Measurements from ENCODE around the gene COL21A1. TPM values are rescaled to one million over a fixed set of nuclear protein-coding genes. Genes with fewer than 3 reads are reported as not detected.

COL21A1 gene
- total RNA-seq, 4 donors from 2014 or later: 16.9 to 29.9 (median 24.2) TPM

DNA sequence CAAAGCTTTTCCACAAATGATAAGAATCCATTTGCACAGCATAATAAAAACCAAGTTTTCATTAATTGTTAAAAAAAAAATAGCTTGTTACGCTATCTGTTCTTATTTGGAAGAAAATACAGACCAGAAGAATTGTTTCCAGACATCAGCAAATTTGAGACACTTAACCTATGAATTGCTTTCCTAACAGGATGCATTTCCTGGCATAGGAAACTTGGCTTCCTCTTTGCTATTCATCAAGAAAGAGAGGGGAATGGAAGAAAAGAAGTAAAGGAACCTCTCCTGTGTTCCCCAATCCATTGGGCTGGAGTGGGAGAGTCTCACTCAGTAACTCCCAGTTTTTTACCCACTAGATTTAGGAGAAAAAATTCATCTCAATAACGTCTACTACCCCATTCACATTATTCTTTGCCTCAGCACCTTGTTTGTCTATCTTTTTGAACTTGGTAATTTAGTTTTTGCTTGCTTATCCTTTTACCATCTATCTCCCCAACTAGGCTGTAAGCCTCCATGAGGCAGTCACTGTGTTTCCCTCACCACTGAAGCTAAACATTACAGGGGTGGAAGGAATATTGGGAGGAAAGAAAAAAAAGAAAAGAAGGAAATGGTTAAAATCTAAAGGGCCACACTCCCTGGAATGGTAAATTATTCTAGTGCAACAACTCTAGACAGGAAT, 150.3 kb downstream of the COL21A1 start:
- Histone ChIP-seq H3K9me3 (peaks cover 0 to 7% (median 0%) of the 10 kb centered on the region in 4 donors), H3K27ac (no peak overlapping the region), H3K36me3 (peaks cover 0 to 20% (median 0%) of the 10 kb centered on the region in 3 donors), H3K27me3 (no peaks in the 10 kb centered on the region), H3K4me1 (no peaks in the 10 kb centered on the region), H3K4me3 (no peak overlapping the region)
- no peak for DNase-seq (ENCODE audit: low spot score in 2 of 2)
- TF ChIP-seq POLR2A (IDR thresholded peaks at IDR 0.05) (no peak), EP300 (IDR thresholded peaks at IDR 0.05) (no peak), CTCF (IDR thresholded peaks at IDR 0.05) (no peak)
- WGBS, 2 donors: 63 to 69% methylated on average over 2 of the region's 2 CpGs

GRCh38 chr6:56096541-56096940, 150.8 kb downstream of the COL21A1 start:
- TF ChIP-seq EP300 (IDR thresholded peaks at IDR 0.05): no peak
- no peak for TF ChIP-seq CTCF (IDR thresholded peaks at IDR 0.05)
- no peak for TF ChIP-seq POLR2A (IDR thresholded peaks at IDR 0.05)
- H3K27ac ChIP-seq: no peak overlapping the region
- no peak for DNase-seq (ENCODE audit: low spot score in 2 of 2)
- peaks cover 0 to 7% (median 0%) of the 10 kb centered on the region in 4 donors for H3K9me3 ChIP-seq
- peaks cover 0 to 2% (median 0%) of the 10 kb centered on the region in 4 donors for H3K4me1 ChIP-seq
- peaks cover 0 to 20% (median 0%) of the 10 kb centered on the region in 3 donors for H3K36me3 ChIP-seq
- H3K27me3 ChIP-seq: no peaks in the 10 kb centered on the region
- H3K4me3 ChIP-seq: no peak overlapping the region

- 84 to 96% methylated on average over 1 of the region's 1 CpG for WGBS, 2 donors
- Histone ChIP-seq H3K9me3 (peaks cover 0 to 7% (median 0%) of the 10 kb centered on the region in 4 donors), H3K27me3 (no peaks in the 10 kb centered on the region), H3K4me3 (no peak overlapping the region), H3K4me1 (peaks cover 0 to 10% (median 0%) of the 10 kb centered on the region in 4 donors), H3K36me3 (peaks cover 0 to 20% (median 0%) of the 10 kb centered on the region in 3 donors), H3K27ac (no peak overlapping the region)
- TF ChIP-seq POLR2A (IDR thresholded peaks at IDR 0.05): no peak
- no peak for DNase-seq (ENCODE audit: low spot score in 2 of 2)
Observed at GRCh38 chr6:56093776-56094175, 153.6 kb downstream of the COL21A1 start.

DNA sequence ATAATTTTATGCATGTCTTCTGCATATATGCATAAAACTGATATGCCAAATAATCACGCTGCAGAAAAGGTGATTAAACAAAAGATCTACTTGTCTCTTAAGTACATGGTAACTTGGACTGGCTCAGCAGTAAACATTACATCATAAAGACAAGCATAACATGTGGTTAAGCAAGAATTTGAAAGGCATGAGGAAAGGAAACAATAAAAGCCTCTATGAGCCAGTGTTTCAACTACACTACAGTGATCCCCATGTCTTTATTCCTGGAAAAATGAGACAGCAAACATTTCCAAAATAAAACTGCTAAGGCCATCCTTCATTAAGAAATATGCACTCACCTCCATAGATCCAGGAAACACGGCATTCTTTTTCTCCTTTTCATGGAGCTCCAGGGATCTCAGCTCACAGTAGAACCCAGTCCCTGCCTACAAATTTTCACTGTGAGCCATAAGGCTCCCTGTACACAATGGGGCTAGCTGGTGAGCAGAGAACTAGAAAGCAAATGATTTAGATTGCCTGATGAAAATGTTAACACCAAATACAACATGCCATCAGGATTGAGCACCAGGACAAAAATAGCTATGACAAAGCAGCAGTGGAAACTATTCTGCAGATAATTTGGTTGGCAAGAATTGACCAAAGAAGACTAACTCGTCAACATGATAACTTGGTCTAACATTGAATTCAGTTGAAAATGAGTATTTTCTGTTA, 156.1 kb downstream of the COL21A1 start:
- TF ChIP-seq POLR2A (IDR thresholded peaks at IDR 0.05) (no peak), EP300 (IDR thresholded peaks at IDR 0.05) (peak in 1 of 2 donors; percentile 15)
- 27 to 42% methylated on average over 3 of the region's 3 CpGs for WGBS, 2 donors
- Histone ChIP-seq H3K4me3 (no peak overlapping the region), H3K36me3 (peaks cover 0 to 36% (median 0%) of the 10 kb centered on the region in 3 donors), H3K27ac (peak overlapping the region in 2 of 4 donors; percentile 53 to 86), H3K27me3 (no peaks in the 10 kb centered on the region), H3K4me1 (peaks cover 0 to 10% (median 0%) of the 10 kb centered on the region in 4 donors), H3K9me3 (peaks cover 0 to 27% (median 5%) of the 10 kb centered on the region in 4 donors)
- no peak for DNase-seq (ENCODE audit: low spot score in 2 of 2)

GRCh38 chr6:56088641-56089040, 158.7 kb downstream of the COL21A1 start:
- H3K9me3 ChIP-seq: peaks cover 0 to 27% (median 5%) of the 10 kb centered on the region in 4 donors
- H3K4me1 ChIP-seq: peaks cover 0 to 10% (median 0%) of the 10 kb centered on the region in 4 donors
- H3K27ac ChIP-seq: no peak overlapping the region
- peaks cover 0 to 20% (median 0%) of the 10 kb centered on the region in 3 donors for H3K36me3 ChIP-seq
- no peak overlapping the region for H3K4me3 ChIP-seq
- no peaks in the 10 kb centered on the region for H3K27me3 ChIP-seq
- WGBS, 2 donors: 88 to 89% methylated on average over 4 of the region's 4 CpGs
- TF ChIP-seq CTCF (IDR thresholded peaks at IDR 0.05) (no peak), POLR2A (IDR thresholded peaks at IDR 0.05) (no peak), EP300 (IDR thresholded peaks at IDR 0.05) (no peak)
- DNase-seq (ENCODE audit: low spot score in 2 of 2): no peak

- H3K4me3 ChIP-seq: no peak overlapping the region
Observed at GRCh38 chr6:56087421-56087820, 160.0 kb downstream of the COL21A1 start.

More at GRCh38 chr6:56087421-56087820, 160.0 kb downstream of the COL21A1 start:
- Histone ChIP-seq H3K9me3 (peaks cover 0 to 20% (median 5%) of the 10 kb centered on the region in 4 donors), H3K4me1 (peaks cover 0 to 10% (median 0%) of the 10 kb centered on the region in 4 donors), H3K27ac (no peak overlapping the region), H3K27me3 (no peaks in the 10 kb centered on the region), H3K36me3 (peaks cover 0 to 16% (median 0%) of the 10 kb centered on the region in 3 donors)
- TF ChIP-seq EP300 (IDR thresholded peaks at IDR 0.05) (no peak), CTCF (IDR thresholded peaks at IDR 0.05) (no peak), POLR2A (IDR thresholded peaks at IDR 0.05) (no peak)
- DNase-seq (ENCODE audit: low spot score in 2 of 2): no peak
